Fibroblast of lung (primary cell): ENCODE results near the gene TNPO3. TPM values are rescaled to one million over a fixed set of nuclear protein-coding genes. Genes with fewer than 3 reads are reported as not detected.

Experiments used
- DNase-seq, 2 donors: peaks; one replicate each; pipeline versions ENCODE4 v3.0.0 to v3.0.0-alpha.2; 2010; ENCODE audit warnings: low read depth in 2 of 2
- H2AFZ ChIP-seq: 2 replicates; pipeline ENCODE4 v1.5.1; 2012; ENCODE audit warnings: low read length, control low read depth, inconsistent platforms
- H3K27ac ChIP-seq: 2 replicates; pipeline ENCODE4 v1.5.1; 2011; ENCODE audit warnings: low read length, control low read depth; ENCODE audit not compliant: insufficient read depth
- H3K27me3 ChIP-seq: 2 replicates; pipeline ENCODE4 v1.5.1; 2011; ENCODE audit warnings: mild to moderate bottlenecking, low read length; ENCODE audit not compliant: control insufficient read depth, insufficient read depth
- H3K36me3 ChIP-seq: 2 replicates; pipeline ENCODE4 v1.5.1; 2011; ENCODE audit warnings: low read length; ENCODE audit not compliant: control insufficient read depth, insufficient read depth
- H3K4me1 ChIP-seq: 2 replicates; pipeline ENCODE4 v1.5.1; 2011; ENCODE audit warnings: low read length; ENCODE audit not compliant: control insufficient read depth, insufficient read depth; ENCODE audit errors: extremely low read depth
- H3K4me2 ChIP-seq: 2 replicates; pipeline ENCODE4 v1.5.1; 2011; ENCODE audit warnings: low read length, control low read depth; ENCODE audit not compliant: insufficient read depth; ENCODE audit errors: extremely low read depth
- H3K4me3 ChIP-seq, 4 experiments: fragments of 200-600 bp in 1 of 4; sonication (generic) in 1 of 4; replicated peaks in 1 of 4; 2 replicates each; pipeline ENCODE4 v1.5.1; 2011 to 2016; ENCODE audit warnings: low read length in 4 of 4, low read depth in 3 of 4, mild to moderate bottlenecking in 3 of 4, control low read depth in 2 of 4, inconsistent platforms in 1 of 4, mixed read lengths in 1 of 4; ENCODE audit not compliant: insufficient read depth in 1 of 4; ENCODE audit errors: control extremely low read depth in 1 of 4
- H3K79me2 ChIP-seq: 2 replicates; pipeline ENCODE4 v1.5.1; 2012; ENCODE audit warnings: mild to moderate bottlenecking, low read length, inconsistent platforms; ENCODE audit not compliant: control insufficient read depth, insufficient read depth
- H3K9ac ChIP-seq: 2 replicates; pipeline ENCODE4 v1.5.1; 2011; ENCODE audit warnings: mild to moderate bottlenecking, low read length, control low read depth; ENCODE audit not compliant: insufficient read depth
- H3K9me3 ChIP-seq: 2 replicates; pipeline ENCODE4 v1.5.1; 2012; ENCODE audit warnings: low read depth, low read length; ENCODE audit not compliant: control insufficient read depth, insufficient read depth
- H4K20me1 ChIP-seq: 2 replicates; pipeline ENCODE4 v1.5.1; 2011; ENCODE audit warnings: low read length; ENCODE audit not compliant: control insufficient read depth, insufficient read depth; ENCODE audit errors: extremely low read depth
- EZH2 ChIP-seq: IDR thresholded peaks from 2 replicates; pipeline ENCODE4 v1.5.1; 2012; ENCODE audit warnings: low read length, control low read depth, mild to moderate bottlenecking; ENCODE audit errors: missing control alignments
- polyA plus RNA-seq, 2 donors: library from polyadenylated mRNA; depleted of rRNA in 1 of 2; stranded (reverse) in 1 of 2; unstranded in 1 of 2; fragments of >200 nt; gene quantifications; 2 replicates each; pipeline ENCODE4 v1.2.1, GENCODE V29; 2011 to 2012; ENCODE audit warnings: missing spikeins in 1 of 2
- total RNA-seq: library from RNA; depleted of rRNA; stranded (reverse); fragments of >200 nt; gene quantifications from 2 replicates; pipeline ENCODE4 v1.2.1, GENCODE V29; 2014
- TF ChIP-seq, protein P1 (sequence below), 2 donors: IDR thresholded peaks in 1 of 2; conservative IDR thresholded peaks in 1 of 2; 1 replicate in 1 of 2; 2 replicates in 1 of 2; pipeline ENCODE4 v1.5.1; 2011 to 2012; ENCODE audit warnings: low read length in 2 of 2, control low read depth in 1 of 2, inconsistent platforms in 1 of 2, low read depth in 1 of 2, mild to moderate bottlenecking in 1 of 2

TNPO3 gene
- total and polyA plus RNA-seq, 2 donors (not counting 1 experiment from before 2014, with no cell fraction given), result 39.1 to 73.5 TPM

DNA sequence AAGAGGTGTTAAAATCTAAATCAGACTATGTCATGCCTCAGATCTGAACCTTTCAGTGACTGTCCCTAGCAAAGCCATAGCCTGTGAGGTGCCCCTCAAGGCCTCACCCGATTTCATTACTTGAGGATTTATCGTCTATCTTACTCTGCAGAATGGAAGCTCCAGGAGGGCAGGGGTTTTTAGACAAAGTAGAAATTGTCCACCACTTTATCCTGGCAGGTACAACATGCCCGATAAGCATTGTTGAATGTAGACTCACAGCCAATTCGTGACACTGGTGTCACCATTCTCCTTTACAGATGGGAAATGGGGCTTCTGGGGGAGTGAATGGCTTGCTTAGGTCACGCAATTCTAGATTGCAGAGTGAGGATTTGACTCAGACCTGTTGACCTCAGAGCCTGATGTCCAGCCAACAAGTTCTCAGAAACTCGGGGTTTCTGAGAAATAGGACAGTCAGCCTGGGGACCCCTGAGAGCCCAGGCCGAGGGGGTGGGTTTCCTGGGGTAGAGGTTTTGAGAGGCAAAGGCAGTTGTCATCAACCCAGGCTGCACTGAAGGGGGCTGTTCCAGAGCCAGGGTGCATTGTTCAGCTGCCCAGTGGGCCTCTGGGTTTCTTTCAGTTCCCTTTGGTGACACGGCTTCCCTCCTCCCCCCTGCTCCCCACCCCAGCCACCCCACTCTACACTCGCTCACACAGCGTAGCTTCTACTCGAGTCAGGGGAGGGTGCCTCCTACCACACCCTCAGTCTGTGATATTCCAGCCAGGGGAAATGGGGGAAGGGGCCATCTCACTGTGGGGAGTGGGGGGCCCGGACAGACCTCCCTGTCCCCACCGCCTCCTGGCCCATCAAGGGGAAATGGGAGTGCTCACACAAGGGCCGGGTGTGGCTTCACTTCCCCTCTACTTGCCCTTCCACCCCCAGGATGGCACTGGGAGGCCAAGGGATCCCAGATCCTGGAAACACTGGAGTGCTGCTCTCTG is 120.3 kb downstream of the TNPO3 start:
- Histone ChIP-seq H3K4me1 (no peaks in the 10 kb centered on the region), H2AFZ (no peak overlapping the region), H3K27me3 (peaks cover 33% of the 10 kb centered on the region), H3K9me3 (no peaks in the 10 kb centered on the region), H3K9ac (no peak overlapping the region), H3K4me2 (no peak overlapping the region), H3K79me2 (no peaks in the 10 kb centered on the region), H3K27ac (no peak overlapping the region), H3K36me3 (no peaks in the 10 kb centered on the region), H3K4me3 (no peak overlapping the region), H4K20me1 (no peaks in the 10 kb centered on the region)
- TF ChIP-seq EZH2, result no peak
- TF ChIP-seq, protein P1, sequence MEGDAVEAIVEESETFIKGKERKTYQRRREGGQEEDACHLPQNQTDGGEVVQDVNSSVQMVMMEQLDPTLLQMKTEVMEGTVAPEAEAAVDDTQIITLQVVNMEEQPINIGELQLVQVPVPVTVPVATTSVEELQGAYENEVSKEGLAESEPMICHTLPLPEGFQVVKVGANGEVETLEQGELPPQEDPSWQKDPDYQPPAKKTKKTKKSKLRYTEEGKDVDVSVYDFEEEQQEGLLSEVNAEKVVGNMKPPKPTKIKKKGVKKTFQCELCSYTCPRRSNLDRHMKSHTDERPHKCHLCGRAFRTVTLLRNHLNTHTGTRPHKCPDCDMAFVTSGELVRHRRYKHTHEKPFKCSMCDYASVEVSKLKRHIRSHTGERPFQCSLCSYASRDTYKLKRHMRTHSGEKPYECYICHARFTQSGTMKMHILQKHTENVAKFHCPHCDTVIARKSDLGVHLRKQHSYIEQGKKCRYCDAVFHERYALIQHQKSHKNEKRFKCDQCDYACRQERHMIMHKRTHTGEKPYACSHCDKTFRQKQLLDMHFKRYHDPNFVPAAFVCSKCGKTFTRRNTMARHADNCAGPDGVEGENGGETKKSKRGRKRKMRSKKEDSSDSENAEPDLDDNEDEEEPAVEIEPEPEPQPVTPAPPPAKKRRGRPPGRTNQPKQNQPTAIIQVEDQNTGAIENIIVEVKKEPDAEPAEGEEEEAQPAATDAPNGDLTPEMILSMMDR (conservative IDR thresholded peaks at IDR 0.05 in 1 of 2, IDR thresholded peaks at IDR 0.05 in 1 of 2; ENCODE audit: low read depth in 1 of 2, low read length in 2 of 2), result no peak
- DNase-seq, result no peak

DNA sequence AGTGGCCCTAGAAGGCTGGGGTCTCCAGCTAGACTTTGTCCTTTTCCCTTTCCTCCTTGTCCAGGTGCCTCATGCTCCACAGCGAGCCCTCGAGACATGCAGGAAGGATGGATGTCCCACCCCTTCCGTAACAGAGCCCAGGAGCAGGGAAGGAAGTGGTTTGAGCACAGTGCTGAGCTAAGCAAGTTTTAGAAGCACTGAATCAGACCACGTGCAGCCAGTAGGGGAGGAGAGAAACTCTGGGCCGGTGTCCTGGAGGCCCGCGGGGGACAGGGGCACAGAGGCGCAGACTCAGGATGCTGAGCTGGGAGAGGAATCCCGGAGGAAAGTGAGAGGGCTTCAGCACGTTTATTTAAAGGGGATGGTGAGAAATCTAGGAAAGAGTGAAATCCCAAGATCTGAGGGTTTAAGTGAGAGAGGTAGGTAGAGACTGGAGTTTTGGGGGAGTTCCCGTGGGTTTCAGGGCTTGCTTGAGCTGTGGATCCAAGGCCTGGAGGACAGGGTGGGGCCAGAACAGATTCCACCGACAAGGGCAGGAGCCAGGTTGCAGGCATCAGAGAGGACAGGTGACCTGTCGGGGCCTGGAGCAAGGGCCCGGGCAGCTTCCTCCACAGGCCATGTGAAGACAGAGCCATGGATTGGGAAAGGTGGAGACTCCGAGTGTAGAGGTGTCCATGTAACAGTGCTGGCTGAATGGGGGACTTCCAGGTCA is 121.6 kb downstream of the TNPO3 start:
- H4K20me1 ChIP-seq, result no peaks in the 10 kb centered on the region
- no peak overlapping the region for H3K27ac ChIP-seq
- TF ChIP-seq, protein P1 (conservative IDR thresholded peaks at IDR 0.05 in 1 of 2, IDR thresholded peaks at IDR 0.05 in 1 of 2; ENCODE audit: low read depth in 1 of 2, low read length in 2 of 2), result no peak
- no peak overlapping the region for H3K9ac ChIP-seq
- no peak overlapping the region for H3K4me2 ChIP-seq
- no peak overlapping the region for H3K4me3 ChIP-seq
- no peaks in the 10 kb centered on the region for H3K36me3 ChIP-seq
- H3K4me1 ChIP-seq, result no peaks in the 10 kb centered on the region
- no peaks in the 10 kb centered on the region for H3K9me3 ChIP-seq
- H2AFZ ChIP-seq, result no peak overlapping the region
- H3K79me2 ChIP-seq, result no peaks in the 10 kb centered on the region
- no peak for DNase-seq
- peaks cover 22% of the 10 kb centered on the region for H3K27me3 ChIP-seq

DNA sequence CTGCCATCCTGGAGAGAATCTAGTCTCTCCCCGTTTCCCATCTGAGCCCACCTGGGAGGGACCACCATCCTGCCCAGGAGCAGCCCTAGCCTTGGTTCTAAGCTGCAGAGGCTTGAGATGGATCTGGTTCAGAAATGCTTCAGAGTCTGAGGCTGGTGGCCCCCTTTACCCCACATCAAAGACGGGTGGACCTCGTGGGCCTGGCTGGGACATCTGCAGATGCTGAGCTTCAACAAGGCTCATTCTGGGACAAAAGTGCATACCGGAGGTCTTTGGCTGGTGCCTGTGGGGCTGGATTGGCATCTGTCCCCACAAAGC is 122.1 kb downstream of the TNPO3 start:
- H3K27ac ChIP-seq, result no peak overlapping the region
- no peaks in the 10 kb centered on the region for H4K20me1 ChIP-seq
- peaks cover 18% of the 10 kb centered on the region for H3K27me3 ChIP-seq
- H3K4me2 ChIP-seq, result no peak overlapping the region
- no peaks in the 10 kb centered on the region for H3K79me2 ChIP-seq
- no peak overlapping the region for H3K4me3 ChIP-seq
- no peaks in the 10 kb centered on the region for H3K9me3 ChIP-seq
- no peaks in the 10 kb centered on the region for H3K4me1 ChIP-seq
- H3K9ac ChIP-seq, result no peak overlapping the region
- no peak for DNase-seq
- no peaks in the 10 kb centered on the region for H3K36me3 ChIP-seq
- no peak overlapping the region for H2AFZ ChIP-seq
- TF ChIP-seq EZH2, result no peak
- TF ChIP-seq, protein P1 (conservative IDR thresholded peaks at IDR 0.05 in 1 of 2, IDR thresholded peaks at IDR 0.05 in 1 of 2; ENCODE audit: low read depth in 1 of 2, low read length in 2 of 2), result no peak
